HG02970 (cell line): ENCODE measurements around the gene RIOK1.
A peak's percentile ranks its signal among the peaks of the same experiment; 100 is the strongest.
"Not testable (repeated sequence)": the region's sequence is repeated elsewhere in the genome, so short reads cannot be mapped to it uniquely, and the experiment has no call there.

ENCODE experiments used
- ATAC-seq: cut with Tn5 transposase; IDR thresholded peaks from one replicate; pipeline ENCODE4 v1.9.1; 2021; ENCODE audit warnings: mild to moderate bottlenecking, moderate library complexity, moderate number of reproducible peaks; ENCODE audit not compliant: unreplicated experiment, low FRiP score

The RIOK1 gene

DNA sequence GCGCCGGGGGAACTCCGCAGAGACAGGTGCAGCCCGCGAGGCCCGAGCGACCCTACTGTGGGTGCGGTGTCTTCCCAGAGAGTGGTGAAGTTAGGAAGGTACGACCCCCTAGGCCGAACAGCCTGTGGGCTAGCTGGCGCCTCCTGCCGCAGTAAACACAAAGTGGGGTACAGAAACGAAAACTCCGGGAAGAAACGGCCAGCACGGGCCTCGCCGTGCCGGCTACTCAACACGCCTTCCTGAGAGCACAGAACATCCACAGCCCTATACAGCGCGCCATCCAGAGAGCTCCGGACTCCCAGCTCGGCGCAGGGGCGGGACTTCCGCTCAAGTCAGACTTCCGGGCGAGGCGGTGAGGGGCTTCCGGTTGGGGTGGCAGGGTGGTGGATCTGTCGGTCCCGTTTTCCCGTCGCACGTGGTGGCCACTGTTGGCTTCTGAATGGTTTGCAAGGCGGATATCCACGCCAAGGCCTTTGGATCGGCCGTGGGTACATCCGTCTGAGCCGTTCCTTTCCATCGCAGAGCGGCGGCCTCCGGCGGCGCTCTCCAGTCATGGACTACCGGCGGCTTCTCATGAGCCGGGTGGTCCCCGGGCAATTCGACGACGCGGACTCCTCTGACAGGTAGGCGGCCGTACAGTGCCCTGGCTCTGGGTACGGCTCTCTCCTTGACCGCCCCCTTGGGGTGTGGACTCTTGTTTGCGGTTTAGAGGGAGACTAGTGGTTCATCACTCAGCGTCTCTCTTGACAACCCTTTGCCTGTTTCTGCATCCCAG, at the start of gene RIOK1, which contains the start of gene CAGE1:
Gene RIOK1, plus strand, starts transcription at position 358 of the 775 bp plus-strand sequence. Its CDS starts 195 bp downstream, at position 553.
Gene CAGE1, minus strand, starts transcription at position 292 of the 775 bp plus-strand sequence. CDS start 2,569 bp downstream, outside the sequence.
- ATAC-seq, result peak; percentile 98

GRCh38 chr6:7341271-7341670, 48.3 kb upstream of the RIOK1 start:
- ATAC-seq, result no peak

GRCh38 chr6:7341989-7342742, 47.4 kb upstream of the RIOK1 start:
- no peak for ATAC-seq

DNA sequence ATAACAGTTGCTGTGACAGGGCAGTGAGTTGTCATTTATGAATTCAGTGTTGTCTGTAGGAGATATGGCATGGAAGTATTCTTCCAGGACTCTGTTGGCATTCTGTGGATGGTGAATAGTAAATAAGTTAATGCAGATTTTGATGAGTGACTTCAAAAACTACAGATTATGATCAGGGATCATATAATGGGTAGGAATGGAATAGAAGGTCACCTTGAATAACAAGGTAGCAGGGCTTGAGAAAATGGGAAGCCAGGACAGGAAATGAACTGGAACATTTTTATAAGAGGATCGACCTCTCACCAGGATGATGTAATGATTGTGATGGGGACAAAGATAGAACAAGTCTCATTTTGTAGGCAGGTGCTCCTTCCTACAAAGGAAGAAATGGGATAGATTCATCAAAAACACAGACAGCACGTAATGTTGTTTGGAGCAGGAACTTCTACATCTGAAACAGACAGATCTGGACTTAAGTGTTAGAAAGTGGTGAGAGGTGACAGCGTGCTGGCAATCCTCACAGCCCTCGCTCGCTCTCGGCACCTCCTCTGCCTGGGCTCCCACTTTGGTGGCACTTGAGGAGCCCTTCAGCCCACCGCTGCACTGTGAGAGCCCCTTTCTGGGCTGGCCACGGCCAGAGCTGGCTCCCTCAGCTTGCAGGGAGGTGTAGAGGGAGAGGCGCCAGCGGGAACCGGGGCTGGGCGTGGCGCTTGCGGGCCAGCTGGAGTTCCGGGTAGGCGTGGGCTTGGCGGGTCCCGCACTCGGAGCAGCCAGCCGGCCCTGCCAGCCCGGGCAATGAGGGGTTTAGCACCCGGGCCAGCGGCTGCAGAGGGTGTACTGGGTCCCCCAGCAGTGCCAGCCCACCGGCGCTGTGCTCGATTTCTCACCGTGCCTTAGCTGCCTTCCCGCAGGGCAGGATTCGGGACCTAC, 45.8 kb upstream of the RIOK1 start:
- ATAC-seq, result no peak

GRCh38 chr6:7344773-7345450, 44.7 kb upstream of the RIOK1 start:
- not testable (repeated sequence) for ATAC-seq

GRCh38 chr6:7347551-7347997, 42.0 kb upstream of the RIOK1 start:
- ATAC-seq, result not testable (repeated sequence)

GRCh38 chr6:7350591-7350990, 39.0 kb upstream of the RIOK1 start:
- ATAC-seq, result not testable (repeated sequence)

DNA sequence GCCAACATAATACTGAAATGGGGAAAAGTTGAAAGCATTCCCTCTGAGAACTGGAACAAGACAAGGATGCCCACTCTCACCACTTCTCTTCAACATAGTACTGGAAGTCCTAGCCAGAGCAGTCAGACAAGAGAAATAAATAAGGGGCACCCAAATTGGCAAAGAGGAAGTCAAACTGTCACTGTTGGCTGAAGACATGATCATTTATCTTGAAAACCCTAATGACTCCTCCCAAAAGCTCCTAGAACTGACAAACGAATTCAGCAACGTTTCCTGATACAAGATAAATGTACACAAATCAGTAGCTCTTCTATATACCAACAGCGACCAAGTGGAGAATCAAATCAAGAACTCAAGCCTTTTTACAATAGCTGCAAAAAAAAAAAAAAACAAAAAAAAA, 37.7 kb upstream of the RIOK1 start:
- not testable (repeated sequence) for ATAC-seq

- no peak for ATAC-seq
These were observed 22.2 kb upstream of the RIOK1 start for GRCh38 chr6:7367408-7367807.

- ATAC-seq, result no peak
These were observed 15.9 kb upstream of the RIOK1 start for GRCh38 chr6:7373739-7374138.

DNA sequence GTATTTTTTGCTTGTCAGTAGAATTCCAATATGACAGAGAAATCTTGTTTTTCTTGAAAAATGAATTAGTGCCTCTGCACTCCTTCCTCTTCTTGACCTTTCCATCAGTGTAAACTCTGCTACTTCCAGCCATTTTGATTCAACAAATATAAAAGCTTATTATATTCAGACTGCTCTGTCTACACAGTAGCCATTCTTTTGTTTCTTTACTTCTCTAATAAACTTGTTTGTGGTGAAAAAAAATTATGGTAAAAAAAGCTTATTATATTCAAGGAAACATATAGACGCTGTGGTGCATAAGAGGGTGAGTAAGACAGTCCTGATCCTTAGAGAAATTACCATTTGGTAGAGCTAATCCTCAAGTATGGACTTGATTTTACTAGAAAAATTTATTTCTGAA, 11.6 kb upstream of the RIOK1 start:
- ATAC-seq, result no peak

DNA sequence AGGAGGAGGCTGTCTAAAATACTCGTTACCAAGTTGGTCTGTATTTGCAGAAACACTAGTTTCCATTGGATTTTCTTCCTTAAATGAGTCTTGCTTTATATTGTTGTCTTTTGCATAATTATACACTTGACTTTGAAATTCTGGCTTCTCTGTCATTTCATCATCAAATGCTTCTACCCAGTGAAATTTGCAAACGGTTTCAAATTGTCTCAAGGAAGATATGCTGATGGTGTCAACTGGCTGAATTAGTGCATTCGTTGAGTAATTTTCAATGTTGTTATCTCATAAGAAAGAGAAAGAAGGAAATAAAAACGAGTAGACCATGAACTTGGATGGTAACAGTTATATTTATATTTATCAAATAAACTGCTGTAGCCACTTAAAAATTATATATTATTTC, 10.9 kb upstream of the RIOK1 start:
- ATAC-seq, result no peak

GRCh38 chr6:7381092-7381491, 8.5 kb upstream of the RIOK1 start:
- no peak for ATAC-seq

GRCh38 chr6:7389162-7389450, 502 bp upstream of the RIOK1 start:
- no peak for ATAC-seq

GRCh38 chr6:7390226-7390878, 744 bp downstream of the RIOK1 start:
- ATAC-seq, result no peak

GRCh38 chr6:7391151-7391550, 1.5 kb downstream of the RIOK1 start:
- no peak for ATAC-seq

GRCh38 chr6:7392402-7392801, 2.8 kb downstream of the RIOK1 start:
- ATAC-seq, result no peak

- ATAC-seq, result no peak
These were observed 11.5 kb downstream of the RIOK1 start for GRCh38 chr6:7401075-7401474.

- ATAC-seq, result no peak
These were observed 13.1 kb downstream of the RIOK1 start for GRCh38 chr6:7402716-7403115.

DNA sequence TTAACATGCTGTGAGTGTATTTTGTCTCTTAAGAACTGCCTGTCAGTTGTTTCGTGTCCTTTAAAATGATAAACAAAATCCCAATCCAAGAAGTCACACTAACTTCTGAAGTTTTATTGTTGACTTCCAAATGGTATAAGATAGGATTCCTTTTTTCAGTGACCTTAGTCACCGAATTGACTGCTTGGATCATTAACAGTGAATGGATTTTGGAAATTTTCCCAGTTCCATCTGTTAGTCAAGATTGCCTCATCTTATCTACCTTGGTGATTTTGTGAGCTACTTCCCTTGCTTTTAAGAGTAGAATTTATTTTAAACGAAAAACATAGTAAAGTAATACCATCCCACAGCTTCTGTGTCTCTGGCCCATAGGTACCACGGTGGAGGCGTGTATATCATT, 14.9 kb downstream of the RIOK1 start:
- no peak for ATAC-seq
